GM18505 (cell line): Measurements from ENCODE around the gene HIGD1C.
"Not testable (repeated sequence)": the region's sequence is repeated elsewhere in the genome, so short reads cannot be mapped to it uniquely, and the experiment has no call there.

Experiments used
- ATAC-seq: cut with Tn5 transposase; IDR thresholded peaks from one replicate; pipeline ENCODE4 v1.9.1; 2021; ENCODE audit not compliant: unreplicated experiment
- POLR2A ChIP-seq: IDR thresholded peaks from 4 replicates; pipeline ENCODE4 v1.6.1; 2011; ENCODE audit warnings: borderline replicate concordance; ENCODE audit not compliant: insufficient read depth, insufficient read length; ENCODE audit errors: extremely low read depth

The HIGD1C gene

GRCh38 chr12:51009056-51009440, 56.7 kb downstream of the HIGD1C start:
- ATAC-seq = no peak
- no peak for TF ChIP-seq POLR2A

DNA sequence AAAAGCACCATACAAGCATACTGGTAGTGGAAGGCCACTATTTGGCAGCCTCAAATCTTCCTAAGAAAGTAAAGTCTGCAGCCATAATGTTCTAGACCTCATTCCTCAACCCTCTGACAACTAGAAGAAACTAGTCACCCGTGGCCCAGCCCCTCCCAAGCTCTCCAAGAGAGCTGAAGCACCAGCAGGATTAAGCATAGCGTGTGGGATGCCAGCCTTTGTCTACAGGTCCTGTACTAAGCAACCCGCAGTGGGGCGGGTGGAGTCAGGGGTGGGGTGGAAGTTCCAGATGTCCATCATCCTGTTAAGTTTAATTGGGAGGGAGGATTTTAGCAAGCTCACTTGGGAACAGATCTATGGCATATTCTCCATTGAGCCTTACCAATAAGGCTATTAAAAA, 59.6 kb downstream of the HIGD1C start:
- no peak for ATAC-seq
- TF ChIP-seq POLR2A = no peak

GRCh38 chr12:51012570-51013236, 60.4 kb downstream of the HIGD1C start:
- no peak for ATAC-seq
- TF ChIP-seq POLR2A = no peak

GRCh38 chr12:51013441-51013840, 61.1 kb downstream of the HIGD1C start:
- TF ChIP-seq POLR2A = no peak
- ATAC-seq = no peak

- ATAC-seq = not testable (repeated sequence)
Measured at GRCh38 chr12:51014467-51014866, 62.1 kb downstream of the HIGD1C start.

GRCh38 chr12:51017452-51017851, 65.1 kb downstream of the HIGD1C start:
- TF ChIP-seq POLR2A = no peak
- no peak for ATAC-seq

- no peak for TF ChIP-seq POLR2A
- no peak for ATAC-seq
Measured at GRCh38 chr12:51018956-51019355, 66.6 kb downstream of the HIGD1C start.

- TF ChIP-seq POLR2A = no peak
- no peak for ATAC-seq
Measured at GRCh38 chr12:51019927-51020326, 67.6 kb downstream of the HIGD1C start.
